Uterus (tissue), 2 donors: ENCODE results near the gene MOB2.

Experiments used
- CTCF ChIP-seq, 4 experiments: fragments of 200-600 bp in 2 of 4; fragments of 450-650 bp in 2 of 4; sonication (generic) in 2 of 4; IDR thresholded peaks; one replicate each; pipeline ENCODE4 v1.5.1; 2016 to 2019; ENCODE audit warnings: antibody characterized with exemption in 4 of 4, mild to moderate bottlenecking in 2 of 4, moderate library complexity in 1 of 4
- POLR2A ChIP-seq, 2 donors: fragments of 450-650 bp; IDR thresholded peaks; one replicate each; pipeline ENCODE4 v1.6.1; 2016; ENCODE audit warnings: antibody characterized with exemption in 2 of 2, mild to moderate bottlenecking in 1 of 2, moderate library complexity in 1 of 2

- TF ChIP-seq CTCF (IDR thresholded peaks at IDR 0.05) (no peak), POLR2A (IDR thresholded peaks at IDR 0.05) (no peak)
Measured at GRCh38 chr11:1448882-1449281, 37.7 kb downstream of the MOB2 start.
